Calu3 (cell line): ENCODE measurements around the gene HDGF. TPM values are rescaled to one million over a fixed set of nuclear protein-coding genes. Genes with fewer than 3 reads are reported as not detected.

Experiments
- BruUV-seq: library from RNA; stranded (reverse); fragments of 400-500 nt; replicated peaks from 2 replicates; lab custom pipeline; 2021; lab: Mats Ljungman, UMichigan
- CTCF ChIA-PET: fragments of 300-600 bp; sonication (Branson Sonifier 250); formaldehyde crosslinking; loops from one replicate; lab custom pipeline; 2022; ENCODE audit warnings: antibody characterized with exemption; lab: Charles Lee
- DNase-seq: peaks from one replicate; pipeline ENCODE4 v3.0.0; 2022
- H3K27ac Mint-ChIP-seq: one replicate; pipeline ENCODE4 v1.8.0; 2022; ENCODE audit warnings: mixed read lengths; ENCODE audit not compliant: unreplicated experiment
- H3K27me3 Mint-ChIP-seq: one replicate; pipeline ENCODE4 v1.8.0; 2022; ENCODE audit warnings: mixed read lengths; ENCODE audit not compliant: unreplicated experiment
- H3K36me3 Mint-ChIP-seq: one replicate; pipeline ENCODE4 v1.8.0; 2022; ENCODE audit warnings: mild to moderate bottlenecking, moderate library complexity, mixed read lengths; ENCODE audit not compliant: insufficient read depth, unreplicated experiment
- H3K4me1 Mint-ChIP-seq: one replicate; pipeline ENCODE4 v1.8.0; 2022; ENCODE audit warnings: mild to moderate bottlenecking, low read depth, mixed read lengths; ENCODE audit not compliant: unreplicated experiment
- H3K4me3 Mint-ChIP-seq: one replicate; pipeline ENCODE4 v1.8.0; 2022; ENCODE audit warnings: mild to moderate bottlenecking, low read depth, moderate library complexity, mixed read lengths; ENCODE audit not compliant: unreplicated experiment
- H3K9me3 Mint-ChIP-seq: one replicate; pipeline ENCODE4 v1.8.0; 2022; ENCODE audit warnings: low read depth, mixed read lengths; ENCODE audit not compliant: unreplicated experiment
- intact Hi-C: fragments of 100-400 bp; cut with micrococcal nuclease; formaldehyde crosslinking; loops from one replicate; pipeline ENCODE4 v1.10.0; 2022; ENCODE audit not compliant: unreplicated experiment
- total RNA-seq: library from RNA; stranded (reverse); gene quantifications from 2 replicates; pipeline ENCODE4 v1.2.3, GENCODE V29; 2022
- TF ChIP-seq, protein P1 (sequence below): fragments of 200-600 bp; IDR thresholded peaks from one replicate; pipeline ENCODE4 v1.8.0; 2022; ENCODE audit warnings: antibody characterized with exemption; ENCODE audit not compliant: unreplicated experiment

Gene HDGF
- total RNA-seq, 1 experiment from 2014 or later: 470 TPM

DNA sequence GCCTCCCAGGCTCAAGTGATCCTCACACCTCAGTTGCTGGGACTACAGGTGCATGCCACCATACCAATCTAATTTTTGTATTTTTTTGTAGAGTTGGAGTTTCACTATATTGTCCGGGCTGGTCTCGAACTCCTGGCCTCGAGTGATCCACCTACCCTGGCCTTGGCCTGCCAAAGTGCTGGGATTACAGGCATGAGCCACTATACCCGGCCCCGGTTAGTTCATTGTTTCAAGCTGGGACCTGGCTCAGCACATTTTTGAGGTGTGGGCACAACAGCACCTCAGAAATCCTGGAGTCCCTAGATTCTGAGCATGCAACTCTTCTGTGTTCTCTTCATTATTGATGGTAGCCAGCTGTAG is 43.9 kb upstream of the HDGF start:
- no peaks in the 10 kb centered on the region for H3K27me3 Mint-ChIP-seq
- no peaks in the 10 kb centered on the region for H3K4me1 Mint-ChIP-seq
- no peak for DNase-seq
- CTCF ChIA-PET: interaction anchor here (0.6 to 0.8 kb wide), 3 partner anchors 64 to 69 kb away, joined by 3 read pairs; partner anchors contain the start of gene METTL25B
- H3K27ac Mint-ChIP-seq: no peak overlapping the region
- H3K9me3 Mint-ChIP-seq: no peaks in the 10 kb centered on the region
- intact Hi-C loops: no loop called here
- H3K4me3 Mint-ChIP-seq: no peak overlapping the region
- TF ChIP-seq, protein P1, sequence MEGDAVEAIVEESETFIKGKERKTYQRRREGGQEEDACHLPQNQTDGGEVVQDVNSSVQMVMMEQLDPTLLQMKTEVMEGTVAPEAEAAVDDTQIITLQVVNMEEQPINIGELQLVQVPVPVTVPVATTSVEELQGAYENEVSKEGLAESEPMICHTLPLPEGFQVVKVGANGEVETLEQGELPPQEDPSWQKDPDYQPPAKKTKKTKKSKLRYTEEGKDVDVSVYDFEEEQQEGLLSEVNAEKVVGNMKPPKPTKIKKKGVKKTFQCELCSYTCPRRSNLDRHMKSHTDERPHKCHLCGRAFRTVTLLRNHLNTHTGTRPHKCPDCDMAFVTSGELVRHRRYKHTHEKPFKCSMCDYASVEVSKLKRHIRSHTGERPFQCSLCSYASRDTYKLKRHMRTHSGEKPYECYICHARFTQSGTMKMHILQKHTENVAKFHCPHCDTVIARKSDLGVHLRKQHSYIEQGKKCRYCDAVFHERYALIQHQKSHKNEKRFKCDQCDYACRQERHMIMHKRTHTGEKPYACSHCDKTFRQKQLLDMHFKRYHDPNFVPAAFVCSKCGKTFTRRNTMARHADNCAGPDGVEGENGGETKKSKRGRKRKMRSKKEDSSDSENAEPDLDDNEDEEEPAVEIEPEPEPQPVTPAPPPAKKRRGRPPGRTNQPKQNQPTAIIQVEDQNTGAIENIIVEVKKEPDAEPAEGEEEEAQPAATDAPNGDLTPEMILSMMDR: no peak
- BruUV-seq: no TSS peak
- H3K36me3 Mint-ChIP-seq: peaks cover 75% of the 10 kb centered on the region

DNA sequence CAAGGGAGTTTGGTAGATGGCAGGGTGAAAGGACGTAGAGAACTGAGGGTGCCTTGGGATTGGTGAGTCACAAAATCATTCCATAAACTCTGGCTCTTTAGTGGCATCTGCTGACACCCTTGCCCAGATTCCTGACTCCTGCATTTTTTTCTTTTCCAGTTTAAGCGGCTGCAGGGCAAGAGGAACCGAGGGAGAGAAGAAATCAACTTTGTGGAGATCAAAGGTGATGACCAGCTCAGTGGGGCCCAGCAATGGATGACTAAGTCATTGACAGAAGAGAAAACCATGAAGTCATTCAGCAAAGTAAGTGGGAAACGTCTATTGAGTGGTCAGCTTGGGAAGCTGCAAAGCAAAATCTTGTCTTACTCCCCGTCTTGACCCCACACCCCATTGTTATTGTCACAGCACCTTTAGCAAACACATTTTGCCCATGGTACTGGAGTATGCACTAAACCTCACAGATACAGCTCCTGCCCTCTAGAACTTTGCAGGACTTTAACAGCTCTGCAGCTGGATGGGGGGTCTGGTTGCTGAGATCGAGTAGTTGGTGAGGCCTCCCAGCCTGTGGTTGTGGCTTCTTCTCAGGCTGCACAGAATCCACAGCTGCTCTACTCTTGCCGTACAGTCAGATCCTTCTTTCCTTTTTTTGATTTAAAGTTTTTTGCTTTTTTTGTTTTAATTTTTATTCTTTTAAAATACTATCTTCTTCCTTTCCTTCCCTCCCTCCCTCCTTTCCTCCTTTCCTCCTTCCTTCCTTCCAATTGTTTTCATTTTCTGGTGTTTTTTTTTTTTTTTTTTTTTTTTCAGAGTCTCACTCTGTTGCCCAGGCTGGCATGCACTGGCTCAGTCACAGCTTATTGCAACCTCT is 43.3 kb upstream of the HDGF start:
- intact Hi-C loops: no loop called here
- Mint-ChIP-seq H3K4me1 (no peaks in the 10 kb centered on the region), H3K4me3 (no peak overlapping the region), H3K27ac (no peak overlapping the region), H3K36me3 (peaks cover 69% of the 10 kb centered on the region), H3K9me3 (no peaks in the 10 kb centered on the region), H3K27me3 (no peaks in the 10 kb centered on the region)
- TF ChIP-seq, protein P1: no peak
- CTCF ChIA-PET: interaction anchor here (0.6 to 0.8 kb wide), 4 partner anchors 65 to 575 kb away, joined by 3 to 4 read pairs (median 3); partner anchors contain the start of gene METTL25B
- DNase-seq: no peak
- no TSS peak for BruUV-seq

DNA sequence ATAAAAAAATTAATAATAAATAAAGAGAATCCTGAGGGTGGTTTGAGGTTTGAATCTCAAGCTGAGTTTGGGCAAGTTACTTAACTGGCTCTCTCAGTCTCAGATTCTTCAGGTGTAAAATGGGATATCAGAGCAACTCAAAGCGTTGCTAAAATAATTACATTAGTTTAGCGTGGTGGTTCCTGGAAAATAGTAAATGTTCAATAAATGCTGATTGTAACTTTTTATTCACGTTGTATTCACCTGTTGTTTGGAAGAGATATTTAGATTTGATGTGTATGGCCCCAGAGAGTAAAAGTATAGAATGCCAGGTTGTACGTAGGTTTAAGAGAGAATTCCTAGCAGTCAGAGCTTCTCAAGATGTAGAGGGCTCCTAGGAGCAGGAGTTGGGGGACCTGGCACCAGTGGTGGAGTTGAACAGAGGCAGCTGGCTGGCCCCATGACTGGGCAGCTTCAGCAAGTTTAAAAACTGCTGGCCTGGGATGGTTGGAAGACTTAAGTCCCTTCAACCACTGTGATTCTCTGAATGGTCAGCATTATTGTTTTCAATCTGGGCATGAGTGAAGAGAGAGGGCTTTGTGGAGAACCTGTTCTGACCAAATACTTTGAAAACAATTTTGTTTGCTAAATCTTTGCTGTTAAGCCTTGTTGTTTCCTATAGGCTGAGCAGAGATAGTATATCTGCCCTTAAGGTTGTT is 38.3 kb upstream of the HDGF start:
- no peaks in the 10 kb centered on the region for H3K4me1 Mint-ChIP-seq

DNA sequence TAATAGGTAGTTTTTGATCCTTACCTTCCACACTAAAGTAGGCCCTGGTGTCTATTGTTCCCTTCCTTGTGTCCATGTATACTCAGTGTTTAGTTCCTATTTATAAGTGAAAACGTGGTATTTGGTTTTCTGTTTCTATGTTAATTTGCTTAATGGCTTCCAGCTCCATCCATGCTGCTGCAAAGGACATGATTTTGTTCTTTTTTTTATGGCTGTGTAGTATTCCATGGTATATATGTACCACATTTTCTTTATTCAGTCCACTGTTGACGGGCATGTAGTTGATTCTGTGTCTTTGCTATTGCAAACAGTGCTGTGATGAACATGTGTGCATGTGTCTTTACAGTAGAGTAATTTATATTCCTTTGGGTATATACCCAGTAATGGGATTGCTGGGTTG is 36.7 kb upstream of the HDGF start:
- H3K36me3 Mint-ChIP-seq: peaks cover 44% of the 10 kb centered on the region
- H3K4me3 Mint-ChIP-seq: no peak overlapping the region
- H3K4me1 Mint-ChIP-seq: no peaks in the 10 kb centered on the region
- no peaks in the 10 kb centered on the region for H3K27me3 Mint-ChIP-seq
- DNase-seq: no peak
- no peaks in the 10 kb centered on the region for H3K9me3 Mint-ChIP-seq
- no TSS peak for BruUV-seq
- CTCF ChIA-PET: interaction anchor here (0.7 kb wide), 2 partner anchors 41 to 69 kb away, joined by 6 to 7 read pairs; no protein-coding TSS in a partner anchor
- TF ChIP-seq, protein P1: no peak
- H3K27ac Mint-ChIP-seq: no peak overlapping the region
- intact Hi-C loops: no loop called here

More for the DNA sequence above, 38.3 kb upstream of the HDGF start:
- no peak overlapping the region for H3K4me3 Mint-ChIP-seq
- BruUV-seq: no TSS peak
- no peak overlapping the region for H3K27ac Mint-ChIP-seq
- peaks cover 54% of the 10 kb centered on the region for H3K36me3 Mint-ChIP-seq
- H3K9me3 Mint-ChIP-seq: no peaks in the 10 kb centered on the region
- no peaks in the 10 kb centered on the region for H3K27me3 Mint-ChIP-seq
- CTCF ChIA-PET: no interaction called here
- intact Hi-C loops: no loop called here
- DNase-seq: no peak
- TF ChIP-seq, protein P1: no peak
